Hematopoietic multipotent progenitor cell treated with erythropoietin and hydrocortisone succinate and interleukin-3 and kit ligand, for 4 days (in vitro differentiated cells): ENCODE results near the gene CTXN1.
"Not testable (repeated sequence)": the region's sequence is repeated elsewhere in the genome, so short reads cannot be mapped to it uniquely, and the experiment has no call there.

Source experiments
- DNase-seq: peaks from one replicate; pipeline ENCODE4 v3.0.0-alpha.2; 2015

Gene CTXN1

GRCh38 chr19:7924651-7925170 lies 1.2 kb downstream of the CTXN1 start:
- no peak for DNase-seq

GRCh38 chr19:7924241-7924640 lies 1.7 kb downstream of the CTXN1 start:
- DNase-seq = no peak

GRCh38 chr19:7923295-7924191 lies 2.4 kb downstream of the CTXN1 start:
- DNase-seq = no peak

GRCh38 chr19:7922836-7923195 lies 3.1 kb downstream of the CTXN1 start:
- no peak for DNase-seq

GRCh38 chr19:7921967-7922835 lies 3.7 kb downstream of the CTXN1 start:
- DNase-seq = no peak

GRCh38 chr19:7921302-7921966 lies 4.5 kb downstream of the CTXN1 start:
- DNase-seq = no peak

GRCh38 chr19:7920519-7921301 lies 5.2 kb downstream of the CTXN1 start:
- DNase-seq = peak; percentile 99

- DNase-seq = peak; percentile 97
Measured at GRCh38 chr19:7919610-7920518, 6.1 kb downstream of the CTXN1 start, which contains the start of gene SNAPC2. Gene SNAPC2 (plus strand): TSS chr19:7920338. CDS start chr19:7920367, 29 bp downstream.

GRCh38 chr19:7918615-7919421 lies 7.1 kb downstream of the CTXN1 start:
- DNase-seq = no peak

- not testable (repeated sequence) for DNase-seq
Measured at GRCh38 chr19:7918062-7918614, 7.8 kb downstream of the CTXN1 start.

- peak; percentile 88 for DNase-seq
Measured at GRCh38 chr19:7917267-7918061, 8.5 kb downstream of the CTXN1 start.

GRCh38 chr19:7916955-7917266 lies 9.0 kb downstream of the CTXN1 start:
- no peak for DNase-seq

- DNase-seq = peak; percentile 63
Measured at GRCh38 chr19:7916103-7916954, 9.6 kb downstream of the CTXN1 start.

GRCh38 chr19:7915250-7916102 lies 10.5 kb downstream of the CTXN1 start:
- DNase-seq = no peak

- DNase-seq = no peak
Measured at GRCh38 chr19:7914598-7915045, 11.3 kb downstream of the CTXN1 start, which contains the start of gene TGFBR3L. Gene TGFBR3L (plus strand): TSS chr19:7914830.

- no peak for DNase-seq
Measured at GRCh38 chr19:7914099-7914498, 11.8 kb downstream of the CTXN1 start.

- no peak for DNase-seq
Measured at GRCh38 chr19:7913652-7914051, 12.3 kb downstream of the CTXN1 start.
